ENCODE measurements around the gene TRIM4. TPM values are rescaled to one million over a fixed set of nuclear protein-coding genes. Genes with fewer than 3 reads are reported as not detected.
"Not testable (repeated sequence)": the region's sequence is repeated elsewhere in the genome, so short reads cannot be mapped to it uniquely, and the experiment has no call there.

The TRIM4 gene, protein sequence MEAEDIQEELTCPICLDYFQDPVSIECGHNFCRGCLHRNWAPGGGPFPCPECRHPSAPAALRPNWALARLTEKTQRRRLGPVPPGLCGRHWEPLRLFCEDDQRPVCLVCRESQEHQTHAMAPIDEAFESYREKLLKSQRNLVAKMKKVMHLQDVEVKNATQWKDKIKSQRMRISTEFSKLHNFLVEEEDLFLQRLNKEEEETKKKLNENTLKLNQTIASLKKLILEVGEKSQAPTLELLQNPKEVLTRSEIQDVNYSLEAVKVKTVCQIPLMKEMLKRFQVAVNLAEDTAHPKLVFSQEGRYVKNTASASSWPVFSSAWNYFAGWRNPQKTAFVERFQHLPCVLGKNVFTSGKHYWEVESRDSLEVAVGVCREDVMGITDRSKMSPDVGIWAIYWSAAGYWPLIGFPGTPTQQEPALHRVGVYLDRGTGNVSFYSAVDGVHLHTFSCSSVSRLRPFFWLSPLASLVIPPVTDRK
- 10 to 100 TPM; 25.7 to 25.8 TPM for total RNA-seq

DNA sequence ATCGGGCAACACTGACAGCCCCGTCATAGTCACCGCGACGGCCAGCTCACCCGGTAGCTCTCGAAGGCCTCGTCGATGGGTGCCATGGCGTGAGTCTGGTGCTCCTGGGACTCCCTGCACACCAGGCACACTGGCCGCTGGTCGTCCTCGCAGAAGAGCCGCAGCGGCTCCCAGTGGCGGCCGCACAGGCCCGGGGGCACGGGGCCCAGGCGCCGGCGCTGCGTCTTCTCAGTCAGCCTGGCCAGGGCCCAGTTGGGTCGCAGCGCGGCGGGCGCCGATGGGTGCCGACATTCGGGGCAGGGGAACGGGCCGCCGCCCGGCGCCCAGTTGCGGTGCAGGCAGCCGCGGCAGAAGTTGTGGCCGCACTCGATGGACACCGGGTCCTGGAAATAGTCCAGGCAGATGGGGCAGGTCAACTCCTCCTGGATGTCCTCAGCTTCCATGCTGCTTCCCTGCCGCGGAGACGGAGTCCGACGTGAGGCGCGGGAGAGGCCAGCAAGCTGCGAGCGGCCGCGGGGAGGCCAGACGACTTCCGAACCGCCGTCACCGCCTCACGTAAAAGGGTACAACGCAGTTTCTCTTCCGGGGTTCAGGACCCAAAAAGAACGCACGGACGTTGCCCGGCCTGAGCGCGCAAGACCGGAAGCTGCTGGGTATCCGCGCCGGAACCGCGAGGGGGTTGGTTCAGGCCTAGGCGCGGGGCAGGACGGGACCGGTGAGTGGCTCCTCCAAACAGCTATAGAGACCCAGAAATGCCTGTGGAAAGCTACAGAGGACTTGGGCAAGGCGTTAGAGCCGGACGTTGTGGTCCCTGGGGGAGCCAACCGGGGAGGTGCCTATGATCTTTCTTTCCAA, at the start of gene TRIM4:
Gene TRIM4, minus strand, starts transcription at position 572 of the 855 bp plus-strand sequence. Its CDS starts 129 bp downstream, at position 443.
- Mint-ChIP-seq H3K4me3 (peak within 1 kb of the TSS; percentile 90), H3K36me3 (ENCODE audit: low read depth) (peaks cover 12% of the 10 kb centered on the region), H3K27ac (peak within 1 kb of the TSS; percentile 93), H3K27me3 (ENCODE audit: low read depth) (no peaks in the 10 kb centered on the region), H3K4me1 (ENCODE audit: low read depth) (peaks cover 38% of the 10 kb centered on the region), H3K9me3 (no peaks in the 10 kb centered on the region)
- peak; percentile 96 for DNase-seq
- CTCF ChIA-PET, result interaction anchor here (0.6 to 12.4 kb wide), 18 partner anchors 9 to 569 kb away, joined by 3 to 155 read pairs (median 4); partner anchors contain the start of gene GJC3
- intact Hi-C loops (cut with micrococcal nuclease), result loop anchor here (1.0 to 10.0 kb wide), 9 partner anchors 130 to 510 kb away; partner anchors contain the start of genes MBLAC1, MEPCE, PVRIG and ZCWPW1

DNA sequence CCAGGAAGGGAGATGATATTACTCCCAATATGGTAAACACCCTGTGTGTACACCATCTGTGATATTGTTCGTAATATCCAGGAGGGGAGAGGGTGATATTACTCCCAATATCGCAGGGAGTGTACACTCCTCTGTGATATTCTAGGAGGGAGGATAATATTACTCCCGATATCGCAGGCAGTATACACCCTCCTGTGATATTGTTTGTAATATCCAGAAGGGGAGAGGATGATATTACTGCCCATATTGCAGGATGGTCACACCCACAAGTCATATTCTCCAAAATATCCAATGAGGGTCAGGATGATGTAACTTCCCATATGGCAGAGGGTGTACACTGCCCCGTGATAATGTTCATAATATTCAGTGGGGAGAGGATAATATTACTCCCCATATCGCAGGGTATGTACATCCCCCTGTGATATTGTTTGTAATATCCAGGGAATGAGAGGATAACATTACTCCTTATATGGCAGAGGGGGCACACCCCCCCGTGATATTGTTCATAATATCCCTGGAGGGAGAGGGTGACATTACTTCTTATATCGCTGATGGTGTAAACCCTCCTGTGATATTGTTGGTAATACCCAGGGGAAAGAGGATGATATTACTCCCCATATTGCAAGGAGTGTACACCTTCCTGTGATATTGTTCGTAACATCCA, 39.4 kb upstream of the TRIM4 start:
- no peaks in the 10 kb centered on the region for H3K9me3 Mint-ChIP-seq
- peaks cover 10% of the 10 kb centered on the region for H3K27me3 Mint-ChIP-seq (ENCODE audit: low read depth)
- H3K27ac Mint-ChIP-seq, result no peak overlapping the region
- intact Hi-C loops (cut with micrococcal nuclease), result no loop called here
- CTCF ChIA-PET, result no interaction called here
- no peak overlapping the region for H3K4me3 Mint-ChIP-seq
- no peaks in the 10 kb centered on the region for H3K36me3 Mint-ChIP-seq (ENCODE audit: low read depth)
- peaks cover 2% of the 10 kb centered on the region for H3K4me1 Mint-ChIP-seq (ENCODE audit: low read depth)
- no peak for DNase-seq

DNA sequence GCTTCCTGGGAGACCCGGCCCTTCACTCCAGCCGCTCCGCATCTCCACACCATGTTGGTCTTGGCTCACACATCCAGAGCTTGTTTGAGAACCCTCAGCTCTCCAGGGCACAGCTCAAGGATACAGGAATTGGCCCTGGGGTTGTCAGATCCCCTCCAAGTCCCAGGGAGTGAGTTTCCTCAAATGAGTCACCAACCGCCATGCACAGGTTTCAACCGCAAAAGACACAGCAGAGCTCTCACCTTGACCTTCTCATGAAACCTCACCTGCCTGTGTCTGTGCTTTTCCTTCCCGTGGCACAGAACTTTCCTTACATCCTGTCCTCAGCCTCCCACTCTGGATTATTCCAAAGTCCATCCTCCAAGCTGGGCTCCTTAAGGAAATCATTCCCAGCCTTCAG, 35.9 kb upstream of the TRIM4 start:
- no peak for DNase-seq
- Mint-ChIP-seq H3K4me3 (no peak overlapping the region), H3K4me1 (ENCODE audit: low read depth) (peaks cover 5% of the 10 kb centered on the region), H3K27ac (no peak overlapping the region), H3K27me3 (ENCODE audit: low read depth) (peaks cover 2% of the 10 kb centered on the region), H3K9me3 (peaks cover 2% of the 10 kb centered on the region), H3K36me3 (ENCODE audit: low read depth) (no peaks in the 10 kb centered on the region)
- CTCF ChIA-PET, result interaction anchor here (0.6 to 1.0 kb wide), 4 partner anchors 12 to 826 kb away, joined by 3 read pairs; no protein-coding TSS in a partner anchor
- intact Hi-C loops (cut with micrococcal nuclease), result no loop called here

DNA sequence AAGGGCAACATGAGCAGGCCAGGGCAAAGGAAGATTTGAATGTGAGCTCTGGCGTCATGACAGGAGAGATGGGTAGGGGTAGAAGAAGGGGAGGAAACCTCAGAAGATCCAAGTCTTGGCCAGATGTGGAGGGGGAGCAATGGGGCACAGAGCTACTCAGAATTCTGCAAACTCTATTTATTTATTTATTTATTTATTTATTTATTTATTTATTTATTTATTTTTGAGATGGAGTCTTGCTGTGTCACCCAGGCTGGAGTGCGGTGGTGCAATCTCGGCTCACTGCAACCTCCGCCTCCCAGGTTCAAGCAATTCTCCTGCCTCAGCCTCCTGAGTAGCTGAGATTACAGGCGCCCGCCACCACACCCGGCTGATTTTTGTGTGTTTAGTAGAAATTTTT, 35.3 kb upstream of the TRIM4 start:
- CTCF ChIA-PET, result interaction anchor here (0.7 to 0.9 kb wide), 3 partner anchors 8 to 41 kb away, joined by 3 read pairs; no protein-coding TSS in a partner anchor
- H3K4me1 Mint-ChIP-seq (ENCODE audit: low read depth); DNase-seq; H3K36me3 Mint-ChIP-seq (ENCODE audit: low read depth); H3K27me3 Mint-ChIP-seq (ENCODE audit: low read depth); H3K4me3 Mint-ChIP-seq; H3K9me3 Mint-ChIP-seq; intact Hi-C loops (cut with micrococcal nuclease): not testable (repeated sequence)
- H3K27ac Mint-ChIP-seq, result peak overlapping the region; percentile 28

DNA sequence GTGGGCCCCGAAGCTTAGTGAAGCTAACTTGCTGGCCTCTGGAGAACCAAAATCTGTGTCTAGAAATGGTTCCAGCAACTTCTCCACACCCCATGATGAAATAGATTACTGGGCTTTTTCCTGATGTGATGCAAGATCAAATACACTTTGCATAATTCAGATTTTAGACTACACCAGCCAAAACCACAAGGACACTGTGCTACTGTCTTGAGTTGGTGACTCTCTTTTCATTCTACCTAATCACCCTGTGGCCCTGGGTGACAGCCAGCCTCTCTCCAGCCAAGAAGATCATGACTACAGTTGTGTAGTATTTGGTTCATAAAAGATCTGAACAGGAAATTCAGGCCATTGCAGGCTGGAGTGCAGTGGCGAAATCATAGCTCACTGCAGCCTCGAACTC, 34.3 kb upstream of the TRIM4 start:
- intact Hi-C loops (cut with micrococcal nuclease), result loop anchor here (1.0 kb wide), 1 partner anchor 24 kb away; the partner anchor contains the start of gene GJC3
- CTCF ChIA-PET, result interaction anchor here (2.0 kb wide), 1 partner anchor 40 kb away, joined by 9 read pairs; no protein-coding TSS in a partner anchor

DNA sequence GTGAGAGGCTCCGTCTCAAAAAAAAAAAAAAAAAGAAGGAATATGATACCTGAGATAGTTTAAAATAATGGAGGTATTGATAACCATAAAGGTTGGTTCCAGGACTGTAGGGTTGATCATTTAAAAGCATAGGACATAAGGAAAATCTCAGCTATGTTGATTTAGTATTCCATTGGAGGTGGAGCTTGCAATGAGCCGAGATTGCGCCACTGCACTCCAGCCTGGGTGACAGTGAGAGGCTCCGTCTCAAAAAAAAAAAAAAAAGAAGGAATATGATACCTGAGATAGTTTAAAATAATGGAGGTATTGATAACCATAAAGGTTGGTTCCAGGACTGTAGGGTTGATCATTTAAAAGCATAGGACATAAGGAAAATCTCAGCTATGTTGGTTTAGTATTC, 33.3 kb upstream of the TRIM4 start:
- H3K9me3 Mint-ChIP-seq; H3K27ac Mint-ChIP-seq; DNase-seq; H3K4me1 Mint-ChIP-seq (ENCODE audit: low read depth); H3K36me3 Mint-ChIP-seq (ENCODE audit: low read depth); H3K4me3 Mint-ChIP-seq; H3K27me3 Mint-ChIP-seq (ENCODE audit: low read depth): not testable (repeated sequence)
- CTCF ChIA-PET, result interaction anchor here (0.6 to 2.0 kb wide), 3 partner anchors 39 to 116 kb away, joined by 3 to 9 read pairs (median 4); no protein-coding TSS in a partner anchor
- intact Hi-C loops (cut with micrococcal nuclease), result loop anchor here (1.0 kb wide), 1 partner anchor 23 kb away; the partner anchor contains the start of gene GJC3

More for the DNA sequence above, 34.3 kb upstream of the TRIM4 start:
- Mint-ChIP-seq H3K36me3 (ENCODE audit: low read depth) (no peaks in the 10 kb centered on the region), H3K27me3 (ENCODE audit: low read depth) (peaks cover 2% of the 10 kb centered on the region), H3K4me1 (ENCODE audit: low read depth) (peaks cover 5% of the 10 kb centered on the region), H3K4me3 (no peak overlapping the region), H3K27ac (peak overlapping the region; percentile 25), H3K9me3 (peaks cover 2% of the 10 kb centered on the region)
- peak; percentile 41 for DNase-seq

DNA sequence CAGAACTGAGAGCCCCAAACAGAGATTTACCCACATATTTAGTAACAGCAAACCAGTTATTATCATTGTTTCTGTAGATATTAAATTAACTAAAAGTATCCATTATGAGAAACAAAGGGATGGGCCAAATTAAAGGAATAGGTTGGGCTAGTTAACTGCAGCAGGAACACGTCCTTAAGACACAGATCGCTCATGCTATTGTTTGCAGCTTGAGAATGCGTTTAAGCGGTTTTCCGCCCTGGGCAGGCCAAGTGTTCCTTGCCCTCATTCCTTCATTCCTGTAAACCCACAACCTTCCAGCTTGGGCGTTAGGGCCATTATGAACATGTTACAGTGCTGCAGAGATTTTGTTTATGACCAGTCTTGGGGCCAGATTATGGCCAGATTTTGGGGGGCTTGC, 31.5 kb upstream of the TRIM4 start:
- H3K9me3 Mint-ChIP-seq; H3K27me3 Mint-ChIP-seq (ENCODE audit: low read depth); H3K4me3 Mint-ChIP-seq; H3K27ac Mint-ChIP-seq; H3K36me3 Mint-ChIP-seq (ENCODE audit: low read depth); DNase-seq; H3K4me1 Mint-ChIP-seq (ENCODE audit: low read depth): not testable (repeated sequence)
- CTCF ChIA-PET, result interaction anchor here (0.6 to 4.0 kb wide), 2 partner anchors 38 to 39 kb away, joined by 3 to 14 read pairs; no protein-coding TSS in a partner anchor
- intact Hi-C loops (cut with micrococcal nuclease), result loop anchor here (1.0 kb wide), 1 partner anchor 38 kb away; no protein-coding TSS in a partner anchor

DNA sequence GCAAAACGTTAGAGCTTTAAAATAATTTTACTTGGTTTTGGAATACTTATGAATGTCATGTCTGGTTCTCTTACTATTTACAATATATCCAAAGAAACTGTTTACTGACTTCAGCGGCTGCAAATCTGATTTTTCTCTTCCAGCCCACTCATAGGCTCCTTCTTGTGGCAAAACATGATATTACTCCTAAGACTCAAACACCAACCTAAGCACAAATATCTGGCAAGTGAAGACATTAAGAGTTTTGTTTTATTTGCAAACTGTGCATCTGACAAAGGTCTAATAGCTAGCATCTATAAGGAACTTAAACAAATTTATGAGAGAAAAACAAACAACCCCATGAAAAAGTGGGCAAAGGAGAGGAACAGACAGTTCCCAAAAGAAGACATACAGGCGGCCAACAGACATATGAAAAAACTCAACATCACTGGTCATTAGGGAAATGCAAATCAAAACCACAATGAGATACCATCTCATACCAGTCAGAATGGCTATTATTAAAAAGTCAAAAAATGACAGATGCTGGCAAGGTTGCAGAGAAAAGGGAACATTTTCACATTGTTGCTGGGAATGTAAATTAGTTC, 30.4 kb upstream of the TRIM4 start:
- CTCF ChIA-PET, result interaction anchor here (0.6 to 4.0 kb wide), 4 partner anchors 30 to 38 kb away, joined by 3 to 14 read pairs (median 4); no protein-coding TSS in a partner anchor

DNA sequence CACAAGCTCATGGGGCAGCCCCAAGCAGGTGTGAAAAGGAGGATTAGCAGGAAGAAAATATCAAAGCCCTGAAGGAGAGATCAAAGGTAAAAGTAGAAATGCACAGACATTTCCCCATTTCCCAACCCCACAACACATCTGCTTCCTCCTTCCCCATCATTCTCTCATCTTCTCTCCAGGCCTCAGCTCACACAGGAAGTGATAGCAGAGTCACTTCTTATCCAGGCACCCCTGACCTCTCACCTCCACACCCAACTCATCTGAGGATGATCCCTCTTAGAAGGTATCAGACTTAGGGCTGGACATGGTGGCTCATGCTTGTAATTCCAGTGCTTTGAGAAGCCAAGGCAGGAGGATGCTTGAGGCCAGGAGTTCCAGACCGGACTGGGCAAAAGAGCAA, 28.3 kb upstream of the TRIM4 start:
- H3K36me3 Mint-ChIP-seq (ENCODE audit: low read depth), result no peaks in the 10 kb centered on the region
- DNase-seq, result no peak
- no peaks in the 10 kb centered on the region for H3K27me3 Mint-ChIP-seq (ENCODE audit: low read depth)
- no peak overlapping the region for H3K27ac Mint-ChIP-seq
- peaks cover 10% of the 10 kb centered on the region for H3K4me1 Mint-ChIP-seq (ENCODE audit: low read depth)
- intact Hi-C loops (cut with micrococcal nuclease), result loop anchor here (2.0 kb wide), 1 partner anchor 19 kb away; the partner anchor contains the start of gene GJC3
- H3K9me3 Mint-ChIP-seq, result peaks cover 2% of the 10 kb centered on the region
- H3K4me3 Mint-ChIP-seq, result no peak overlapping the region
- CTCF ChIA-PET, result interaction anchor here (4.0 kb wide), 1 partner anchor 34 kb away, joined by 14 read pairs; no protein-coding TSS in a partner anchor

More for the DNA sequence above, 30.4 kb upstream of the TRIM4 start:
- Mint-ChIP-seq H3K36me3 (ENCODE audit: low read depth) (no peaks in the 10 kb centered on the region), H3K9me3 (peaks cover 2% of the 10 kb centered on the region), H3K4me3 (no peak overlapping the region), H3K27ac (no peak overlapping the region), H3K27me3 (ENCODE audit: low read depth) (no peaks in the 10 kb centered on the region), H3K4me1 (ENCODE audit: low read depth) (peaks cover 8% of the 10 kb centered on the region)
- DNase-seq, result no peak
- intact Hi-C loops (cut with micrococcal nuclease), result loop anchor here (1.0 to 2.0 kb wide), 2 partner anchors 21 to 36 kb away; partner anchors contain the start of gene GJC3

DNA sequence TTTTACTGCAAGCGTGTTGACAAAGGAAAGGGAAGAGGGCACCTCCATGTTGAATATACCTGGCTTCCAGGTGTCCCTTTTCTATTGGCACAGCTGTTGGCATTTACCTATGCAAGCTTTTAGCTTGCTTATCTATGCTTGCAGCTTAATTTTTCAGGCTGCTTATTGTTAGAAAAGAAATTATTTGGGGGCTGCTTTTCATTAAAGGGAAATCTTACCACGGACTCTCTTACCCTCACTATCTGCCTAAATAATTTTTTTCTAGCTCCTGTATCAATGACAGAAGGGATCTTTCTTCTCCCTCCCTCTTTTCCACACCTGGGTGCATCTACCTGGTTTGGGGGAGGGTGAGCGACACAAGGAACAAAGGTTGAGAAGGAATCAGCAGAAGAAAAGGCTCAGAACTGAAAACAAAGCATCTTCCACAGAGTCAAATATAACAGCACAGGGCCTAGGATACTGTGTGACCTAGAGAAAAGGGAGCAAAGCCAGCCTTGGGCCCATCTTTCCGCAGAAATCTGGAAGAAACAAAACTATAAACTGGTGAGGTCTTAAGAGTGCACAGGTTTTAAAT, 25.3 kb upstream of the TRIM4 start:
- intact Hi-C loops (cut with micrococcal nuclease), result no loop called here
- peaks cover 10% of the 10 kb centered on the region for H3K4me1 Mint-ChIP-seq (ENCODE audit: low read depth)
- H3K9me3 Mint-ChIP-seq, result no peaks in the 10 kb centered on the region
- CTCF ChIA-PET, result interaction anchor here (0.8 to 1.7 kb wide), 3 partner anchors 15 to 45 kb away, joined by 3 to 4 read pairs (median 3); partner anchors contain the start of genes GJC3 and TRIM4
- no peak for DNase-seq
- H3K36me3 Mint-ChIP-seq (ENCODE audit: low read depth), result no peaks in the 10 kb centered on the region
- H3K4me3 Mint-ChIP-seq, result no peak overlapping the region
- H3K27ac Mint-ChIP-seq, result no peak overlapping the region
- H3K27me3 Mint-ChIP-seq (ENCODE audit: low read depth), result no peaks in the 10 kb centered on the region
